GM12878 (cell line): Measurements from ENCODE around the gene AGAP2. TPM values are rescaled to one million over a fixed set of nuclear protein-coding genes. Genes with fewer than 3 reads are reported as not detected.

Experiments used
- ATAC-seq: fragments of 200-7000 bp; cut with Tn5 transposase; 3 replicates; pipeline ENCODE4 v1.9.1; 2020; ENCODE audit warnings: mild to moderate bottlenecking, moderate library complexity
- BruUV-seq: library from RNA; stranded (reverse); fragments of 400-500 nt; replicated peaks from 2 replicates; lab custom pipeline; 2021; lab: Mats Ljungman, UMichigan
- CTCF ChIA-PET: fragments of 300-600 bp; sonication (Branson Sonifier 250); formaldehyde crosslinking; extraction: SDS; loops from one replicate; lab custom pipeline; 2021; ENCODE audit warnings: inconsistent platforms; lab: Yijun Ruan, JAX
- POLR2A ChIA-PET: fragments of 350-600 bp; formaldehyde crosslinking; extraction: SDS; loops from one replicate; lab custom pipeline; 2021; ENCODE audit warnings: inconsistent platforms; lab: Charles Lee
- RAD21 ChIA-PET: fragments of 300-600 bp; sonication (Branson Sonifier 250); formaldehyde crosslinking; loops from one replicate; lab custom pipeline; 2023; ENCODE audit warnings: antibody characterized with exemption; ENCODE audit not compliant: unreplicated experiment; lab: Charles Lee
- SMC1A ChIA-PET: fragments of 300-600 bp; sonication (Branson Sonifier 250); formaldehyde crosslinking; loops from one replicate; lab custom pipeline; 2023; ENCODE audit not compliant: unreplicated experiment, uncharacterized antibody; lab: Charles Lee
- DNase-seq: peaks from one replicate; pipeline ENCODE4 v3.0.0-alpha.2; 2011; ENCODE audit warnings: low read depth, low spot score
- FAIRE-seq: peaks from 3 replicates; lab custom pipeline; 2011; peaks lifted over from hg19 to GRCh38; lab: Jason Lieb, UNC
- H2AFZ ChIP-seq: 2 replicates; pipeline ENCODE4 v1.6.0; 2011; ENCODE audit warnings: low read depth, low read length, control low read depth; ENCODE audit not compliant: control insufficient read depth
- H3K27ac ChIP-seq: 2 replicates; pipeline ENCODE4 v1.5.1; 2011; ENCODE audit warnings: control low read depth; ENCODE audit not compliant: control insufficient read depth, insufficient read depth
- H3K27me3 ChIP-seq, 2 experiments: replicated peaks in 1 of 2; 2 replicates each; pipeline versions ENCODE4 v1.6.0 to v1.6.1; 2011; ENCODE audit warnings: low read length in 1 of 2; ENCODE audit not compliant: control insufficient read depth in 2 of 2, insufficient read depth in 2 of 2
- H3K36me3 ChIP-seq, 2 experiments: 2 replicates each; pipeline ENCODE4 v1.5.1; 2011; ENCODE audit warnings: low read length in 1 of 2; ENCODE audit not compliant: control insufficient read depth in 2 of 2, insufficient read depth in 2 of 2
- H3K4me1 ChIP-seq: 2 replicates; pipeline ENCODE4 v1.6.1; 2011; ENCODE audit warnings: mild to moderate bottlenecking, low read length, moderate library complexity, mixed read lengths; ENCODE audit not compliant: control insufficient read depth, insufficient read depth
- H3K4me2 ChIP-seq: 2 replicates; pipeline ENCODE4 v1.6.0; 2011; ENCODE audit warnings: control low read depth; ENCODE audit not compliant: control insufficient read depth, insufficient read depth
- H3K4me3 ChIP-seq: fragments of 200-600 bp; sonication (generic); 2 replicates; pipeline ENCODE4 v1.5.1; 2016
- H3K79me2 ChIP-seq: 2 replicates; pipeline ENCODE4 v1.6.0; 2011; ENCODE audit warnings: low read length; ENCODE audit not compliant: control insufficient read depth, insufficient read depth
- H3K9ac ChIP-seq: 2 replicates; pipeline ENCODE4 v1.8.0; 2011; ENCODE audit warnings: low read length, control low read depth, mixed read lengths; ENCODE audit not compliant: control insufficient read depth, insufficient read depth
- H3K9me3 ChIP-seq: replicated peaks from 3 replicates; pipeline ENCODE4 v1.5.1; 2011; ENCODE audit warnings: mild to moderate bottlenecking, low read length; ENCODE audit not compliant: control insufficient read depth, insufficient read depth
- H4K20me1 ChIP-seq: 2 replicates; pipeline ENCODE4 v1.6.0; 2011; ENCODE audit not compliant: control insufficient read depth, insufficient read depth
- BCL11A ChIP-seq: IDR thresholded peaks from 2 replicates; pipeline ENCODE4 v1.6.1; 2011; ENCODE audit warnings: low read depth, low read length
- EGR1 ChIP-seq, 2 experiments: IDR thresholded peaks; 1 replicate in 1 of 2; 2 replicates in 1 of 2; pipeline ENCODE4 v1.6.1; 2011 to 2012; ENCODE audit warnings: low read depth in 2 of 2, low read length in 2 of 2, borderline replicate concordance in 1 of 2, mild to moderate bottlenecking in 1 of 2, moderate library complexity in 1 of 2
- EP300 ChIP-seq, 2 experiments: fragments of 150-350 bp in 1 of 2; IDR thresholded peaks; 2 replicates each; pipeline ENCODE4 v1.6.1; 2011 to 2012; ENCODE audit warnings: low read depth in 2 of 2, low read length in 2 of 2, borderline replicate concordance in 1 of 2, improper control_type of control experiment in 1 of 2, inconsistent platforms in 1 of 2; ENCODE audit not compliant: control insufficient read depth in 1 of 2
- FOXK2 ChIP-seq: fragments of 450-650 bp; IDR thresholded peaks from 2 replicates; pipeline ENCODE4 v1.6.1; 2017; ENCODE audit warnings: mild to moderate bottlenecking, moderate library complexity
- HCFC1 ChIP-seq: fragments of 150-350 bp; IDR thresholded peaks from 2 replicates; pipeline ENCODE4 v1.6.1; 2014; ENCODE audit warnings: low read length
- HDGF ChIP-seq: fragments of 450-650 bp; IDR thresholded peaks from 2 replicates; pipeline ENCODE4 v1.6.1; 2016; ENCODE audit warnings: antibody characterized with exemption
- LARP7 ChIP-seq: fragments of 450-650 bp; IDR thresholded peaks from 2 replicates; pipeline ENCODE4 v1.6.1; 2017; ENCODE audit warnings: mild to moderate bottlenecking
- MYC ChIP-seq: IDR thresholded peaks from 2 replicates; pipeline ENCODE4 v1.6.1; 2011; ENCODE audit warnings: mild to moderate bottlenecking, low read length, moderate library complexity, inconsistent platforms; ENCODE audit not compliant: insufficient read depth, insufficient replicate concordance, insufficient read length, severe bottlenecking
- NBN ChIP-seq: fragments of 450-650 bp; IDR thresholded peaks from 2 replicates; pipeline ENCODE4 v1.6.1; 2016
- PML ChIP-seq: IDR thresholded peaks from 2 replicates; pipeline ENCODE4 v1.6.1; 2012; ENCODE audit warnings: low read length, inconsistent platforms
- POU2F2 ChIP-seq: IDR thresholded peaks from 3 replicates; pipeline ENCODE4 v1.6.1; 2011; ENCODE audit warnings: low read depth, mild to moderate bottlenecking, low read length, borderline replicate concordance
- RAD21 ChIP-seq: IDR thresholded peaks from 2 replicates; pipeline ENCODE4 v1.6.1; 2011; ENCODE audit warnings: mild to moderate bottlenecking, low read depth, low read length, moderate library complexity; ENCODE audit not compliant: insufficient read depth
- RUNX3 ChIP-seq: IDR thresholded peaks from 2 replicates; pipeline ENCODE4 v1.6.1; 2012; ENCODE audit warnings: low read length, inconsistent platforms
- SRF ChIP-seq, 2 experiments: IDR thresholded peaks; 2 replicates each; pipeline ENCODE4 v1.6.1; 2011; ENCODE audit warnings: low read depth in 2 of 2, low read length in 2 of 2, mild to moderate bottlenecking in 1 of 2, moderate library complexity in 1 of 2
- WGBS: methylation state at CpG from one replicate; pipeline ENCODE4 v1.1.6; 2016; ENCODE audit warnings: low lambda C conversion rate; ENCODE audit not compliant: insufficient replicate concordance, insufficient coverage; ENCODE audit errors: missing lambda C conversion rate; 5-methylcytosine and 5-hydroxymethylcytosine counted together
- in situ Hi-C: fragments of 300-500 bp; cut with MboI; formaldehyde crosslinking; loops from 9 replicates; pipeline ENCODE4 v1.14.3; 2018; ENCODE audit warnings: mixed read lengths
- intact Hi-C: fragments of 100-400 bp; cut with micrococcal nuclease; formaldehyde crosslinking; loops from one replicate; pipeline ENCODE4 v1.14.2; 2022; ENCODE audit not compliant: unreplicated experiment
- polyA plus RNA-seq, 11 experiments: library from polyadenylated mRNA; depleted of rRNA in 4 of 11; unstranded in 6 of 11; stranded (reverse) in 5 of 11; fragments of >200 nt; fragmentation: Nextera tagmentation in 4 of 11; fragmentation: Illumina TruSeq in 1 of 11; extraction: Ambion mirVana in 4 of 11; extraction: Trizol in 1 of 11; gene quantifications; 1 replicate in 1 of 11; 2 replicates in 10 of 11; pipeline versions ENCODE4 v1.2.1 to v1.2.3, GENCODE V29; 2011 to 2016; ENCODE audit warnings: inconsistent platforms in 2 of 11, missing spikeins in 2 of 11, low read depth in 1 of 11
- total RNA-seq, 4 experiments: library from RNA; depleted of rRNA in 3 of 4; stranded (reverse); fragments of >200 nt in 3 of 4; fragmentation: Illumina TruSeq in 1 of 4; extraction: Trizol in 1 of 4; gene quantifications; 2 replicates each; pipeline versions ENCODE4 v1.2.1 to v1.2.3, GENCODE V29; 2013 to 2021
- TF ChIP-seq, protein P1 (sequence below): IDR thresholded peaks from 2 replicates; pipeline ENCODE4 v1.6.1; 2012; ENCODE audit warnings: low read length, inconsistent platforms
- TF ChIP-seq, protein P2 (sequence below): IDR thresholded peaks from 2 replicates; pipeline ENCODE4 v1.6.1; 2012; ENCODE audit warnings: low read depth, low read length, improper control_type of control experiment
- TF ChIP-seq, protein P3 (sequence below): IDR thresholded peaks from 2 replicates; pipeline ENCODE4 v1.6.1; 2011; ENCODE audit warnings: low read depth, low read length, improper control_type of control experiment, borderline replicate concordance
- TF ChIP-seq, protein P4 (sequence below): fragments of 450-650 bp; IDR thresholded peaks from 2 replicates; pipeline ENCODE4 v1.6.1; 2018; ENCODE audit warnings: mild to moderate bottlenecking, low read depth, moderate library complexity; ENCODE audit not compliant: partially characterized antibody

The AGAP2 gene
- total and polyA plus RNA-seq, 10 of the 15 experiments (the other 5 are each of a cell fraction or from before 2014, with no cell fraction given): 0.29 to 19.8 (median 11.0) TPM

DNA sequence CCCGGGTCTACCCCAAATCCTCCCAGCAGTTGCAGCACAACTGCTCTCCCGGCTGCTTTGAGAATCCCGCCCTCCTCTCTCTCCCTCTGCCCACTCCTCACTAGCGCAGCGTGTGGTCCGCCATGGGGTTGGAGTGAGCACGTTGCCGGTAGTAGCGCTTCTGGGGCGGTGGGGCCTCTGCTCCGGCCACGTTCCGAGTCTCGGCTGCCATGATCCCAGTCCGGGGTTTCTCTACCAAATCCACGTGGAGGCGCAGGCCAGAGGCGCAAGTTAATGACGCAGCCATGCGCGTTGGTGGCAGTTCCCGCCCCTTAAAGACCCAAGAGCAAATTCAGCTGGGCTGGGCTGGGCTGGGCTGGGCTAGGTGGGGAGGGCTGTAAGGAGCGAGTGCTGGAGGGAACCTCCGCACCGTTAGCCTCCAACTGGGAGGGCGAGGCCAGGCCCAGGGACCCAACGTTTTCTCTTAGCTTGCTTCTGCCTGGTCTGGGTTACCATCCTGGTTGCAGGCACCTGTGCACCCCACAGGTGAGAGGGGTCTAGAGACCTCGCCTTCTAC is 33.4 kb upstream of the AGAP2 start, which contains the start of gene METTL1:
Gene METTL1, minus strand, starts transcription at position 233 of the 556 bp plus-strand sequence. Its CDS starts 22 bp downstream, at position 211.
- peak; percentile 94 for ATAC-seq
- H3K27ac ChIP-seq: peak within 1 kb of the TSS; percentile 82
- no peaks in the 10 kb centered on the region for H3K9me3 ChIP-seq
- H3K36me3 ChIP-seq: peaks cover 0 to 4% of the 10 kb centered on the region in 2 experiments; a peak in 2 of 4 replicates
- SMC1A ChIA-PET: interaction anchor here (0.7 to 0.8 kb wide), 3 partner anchors 12 to 27 kb away, joined by 4 to 5 read pairs (median 4); partner anchors contain the start of gene TSPAN31
- peak within 1 kb of the TSS; percentile 99 for H3K4me2 ChIP-seq
- H2AFZ ChIP-seq: peak within 1 kb of the TSS; percentile 90
- intact Hi-C loops: loop anchor here (1.0 kb wide), 1 partner anchor 16 kb away; no protein-coding TSS in a partner anchor
- H4K20me1 ChIP-seq: no peaks in the 10 kb centered on the region
- DNase-seq: peak; percentile 83
- POLR2A ChIA-PET: interaction anchor here (0.9 to 1.9 kb wide), 6 partner anchors 11 to 158 kb away, joined by 3 to 11 read pairs (median 4); partner anchors contain the start of gene TSFM
- RAD21 ChIA-PET: interaction anchor here (0.6 to 1.2 kb wide), 3 partner anchors 10 to 189 kb away, joined by 3 to 6 read pairs (median 4); no protein-coding TSS in a partner anchor
- in situ Hi-C loops: no loop called here
- FAIRE-seq: peak; percentile 86
- H3K9ac ChIP-seq: peak within 1 kb of the TSS; percentile 83
- CTCF ChIA-PET: interaction anchor here (1.0 to 1.8 kb wide), 5 partner anchors 9 to 127 kb away, joined by 5 to 19 read pairs (median 6); partner anchors contain the start of gene TSFM
- whole genome bisulfite sequencing: under 1% methylated on average over 27 of the region's 28 CpGs
- H3K4me3 ChIP-seq: peak within 1 kb of the TSS; percentile 90
- no TSS peak for BruUV-seq
- H3K27me3 ChIP-seq: no peaks in the 10 kb centered on the region
- H3K79me2 ChIP-seq: no peaks in the 10 kb centered on the region
- H3K4me1 ChIP-seq: peaks cover 3% of the 10 kb centered on the region
- TF ChIP-seq HDGF: peak; percentile 90; the same call in 1 of the 2 replicates
- TF ChIP-seq HCFC1: peak; percentile 76
- peak; percentile 99 for TF ChIP-seq NBN
- peak in 1 of 2 experiments; percentile 68; a peak in 2 of 3 replicates for TF ChIP-seq EGR1 (IDR thresholded peaks at IDR 0.05; ENCODE audit: borderline replicate concordance in 1 of 2, low read depth in 2 of 2, low read length in 2 of 2)
- TF ChIP-seq BCL11A: no peak
- TF ChIP-seq, protein P1, sequence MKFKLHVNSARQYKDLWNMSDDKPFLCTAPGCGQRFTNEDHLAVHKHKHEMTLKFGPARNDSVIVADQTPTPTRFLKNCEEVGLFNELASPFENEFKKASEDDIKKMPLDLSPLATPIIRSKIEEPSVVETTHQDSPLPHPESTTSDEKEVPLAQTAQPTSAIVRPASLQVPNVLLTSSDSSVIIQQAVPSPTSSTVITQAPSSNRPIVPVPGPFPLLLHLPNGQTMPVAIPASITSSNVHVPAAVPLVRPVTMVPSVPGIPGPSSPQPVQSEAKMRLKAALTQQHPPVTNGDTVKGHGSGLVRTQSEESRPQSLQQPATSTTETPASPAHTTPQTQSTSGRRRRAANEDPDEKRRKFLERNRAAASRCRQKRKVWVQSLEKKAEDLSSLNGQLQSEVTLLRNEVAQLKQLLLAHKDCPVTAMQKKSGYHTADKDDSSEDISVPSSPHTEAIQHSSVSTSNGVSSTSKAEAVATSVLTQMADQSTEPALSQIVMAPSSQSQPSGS: peak; percentile 85
- TF ChIP-seq RUNX3: peak; percentile 48; the same call in 1 of the 2 replicates
- peak; percentile 67; the same call in 1 of the 2 replicates for TF ChIP-seq FOXK2
- no peak for TF ChIP-seq RAD21
- peak; percentile 99 for TF ChIP-seq MYC
- TF ChIP-seq, protein P2, sequence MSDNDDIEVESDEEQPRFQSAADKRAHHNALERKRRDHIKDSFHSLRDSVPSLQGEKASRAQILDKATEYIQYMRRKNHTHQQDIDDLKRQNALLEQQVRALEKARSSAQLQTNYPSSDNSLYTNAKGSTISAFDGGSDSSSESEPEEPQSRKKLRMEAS: peak; percentile 100
- TF ChIP-seq, protein P3, sequence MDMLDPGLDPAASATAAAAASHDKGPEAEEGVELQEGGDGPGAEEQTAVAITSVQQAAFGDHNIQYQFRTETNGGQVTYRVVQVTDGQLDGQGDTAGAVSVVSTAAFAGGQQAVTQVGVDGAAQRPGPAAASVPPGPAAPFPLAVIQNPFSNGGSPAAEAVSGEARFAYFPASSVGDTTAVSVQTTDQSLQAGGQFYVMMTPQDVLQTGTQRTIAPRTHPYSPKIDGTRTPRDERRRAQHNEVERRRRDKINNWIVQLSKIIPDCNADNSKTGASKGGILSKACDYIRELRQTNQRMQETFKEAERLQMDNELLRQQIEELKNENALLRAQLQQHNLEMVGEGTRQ: peak; percentile 38
- no peak for TF ChIP-seq EP300 (IDR thresholded peaks at IDR 0.05; ENCODE audit: borderline replicate concordance in 1 of 2, control insufficient read depth in 1 of 2, low read depth in 2 of 2, low read length in 2 of 2)
- TF ChIP-seq SRF (IDR thresholded peaks at IDR 0.05; ENCODE audit: low read depth in 2 of 2, low read length in 2 of 2): peak in 1 of 2 experiments; percentile 78; a peak in 2 of 4 replicates
- peak; percentile 91; the same call in 1 of the 2 replicates for TF ChIP-seq PML
- TF ChIP-seq, protein P4, sequence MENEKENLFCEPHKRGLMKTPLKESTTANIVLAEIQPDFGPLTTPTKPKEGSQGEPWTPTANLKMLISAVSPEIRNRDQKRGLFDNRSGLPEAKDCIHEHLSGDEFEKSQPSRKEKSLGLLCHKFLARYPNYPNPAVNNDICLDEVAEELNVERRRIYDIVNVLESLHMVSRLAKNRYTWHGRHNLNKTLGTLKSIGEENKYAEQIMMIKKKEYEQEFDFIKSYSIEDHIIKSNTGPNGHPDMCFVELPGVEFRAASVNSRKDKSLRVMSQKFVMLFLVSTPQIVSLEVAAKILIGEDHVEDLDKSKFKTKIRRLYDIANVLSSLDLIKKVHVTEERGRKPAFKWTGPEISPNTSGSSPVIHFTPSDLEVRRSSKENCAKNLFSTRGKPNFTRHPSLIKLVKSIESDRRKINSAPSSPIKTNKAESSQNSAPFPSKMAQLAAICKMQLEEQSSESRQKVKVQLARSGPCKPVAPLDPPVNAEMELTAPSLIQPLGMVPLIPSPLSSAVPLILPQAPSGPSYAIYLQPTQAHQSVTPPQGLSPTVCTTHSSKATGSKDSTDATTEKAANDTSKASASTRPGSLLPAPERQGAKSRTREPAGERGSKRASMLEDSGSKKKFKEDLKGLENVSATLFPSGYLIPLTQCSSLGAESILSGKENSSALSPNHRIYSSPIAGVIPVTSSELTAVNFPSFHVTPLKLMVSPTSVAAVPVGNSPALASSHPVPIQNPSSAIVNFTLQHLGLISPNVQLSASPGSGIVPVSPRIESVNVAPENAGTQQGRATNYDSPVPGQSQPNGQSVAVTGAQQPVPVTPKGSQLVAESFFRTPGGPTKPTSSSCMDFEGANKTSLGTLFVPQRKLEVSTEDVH: peak; percentile 72
- peak; percentile 56; the same call in 1 of the 3 replicates for TF ChIP-seq POU2F2
- peak; percentile 58; the same call in 1 of the 2 replicates for TF ChIP-seq LARP7
